GM11168 (cell line): ENCODE measurements around the gene APP.
"Not testable (repeated sequence)": the region's sequence is repeated elsewhere in the genome, so short reads cannot be mapped to it uniquely, and the experiment has no call there.

Experiments
- in situ Hi-C: fragments of 300-500 bp; cut with MboI; formaldehyde crosslinking; loops from one replicate; pipeline ENCODE4 v1.12.0; 2022; ENCODE audit warnings: low sequenced_read_pairs; ENCODE audit not compliant: unreplicated experiment

Gene APP

GRCh38 chr21:26165331-26165730 lies 5.2 kb downstream of the APP start:
- in situ Hi-C loops = no loop called here

- in situ Hi-C loops = no loop called here
These were observed 6.3 kb downstream of the APP start for GRCh38 chr21:26164311-26164710.

GRCh38 chr21:26162081-26162480 lies 8.5 kb downstream of the APP start:
- in situ Hi-C loops = no loop called here

- in situ Hi-C loops = no loop called here
These were observed 10.7 kb downstream of the APP start for GRCh38 chr21:26159869-26160268.

DNA sequence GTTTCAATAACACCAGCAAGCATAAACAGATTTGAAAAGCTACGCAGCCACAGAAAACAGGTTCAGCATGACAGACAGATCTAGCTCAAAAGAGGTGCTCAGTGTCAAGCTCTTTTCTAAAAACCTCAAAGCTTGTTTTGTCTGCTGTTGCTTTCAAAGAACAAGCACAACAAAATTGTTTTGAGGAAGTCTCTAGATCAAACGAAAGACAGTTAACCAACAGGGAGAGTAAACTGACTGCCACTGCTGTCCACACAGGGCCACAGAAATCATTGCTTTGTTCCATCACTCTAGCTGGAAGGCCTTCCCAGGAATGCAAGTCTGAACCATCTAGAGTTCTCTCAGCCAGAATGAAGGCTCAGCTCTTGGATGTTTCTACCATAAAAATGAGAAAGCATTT lies 12.8 kb downstream of the APP start:
- in situ Hi-C loops = no loop called here

DNA sequence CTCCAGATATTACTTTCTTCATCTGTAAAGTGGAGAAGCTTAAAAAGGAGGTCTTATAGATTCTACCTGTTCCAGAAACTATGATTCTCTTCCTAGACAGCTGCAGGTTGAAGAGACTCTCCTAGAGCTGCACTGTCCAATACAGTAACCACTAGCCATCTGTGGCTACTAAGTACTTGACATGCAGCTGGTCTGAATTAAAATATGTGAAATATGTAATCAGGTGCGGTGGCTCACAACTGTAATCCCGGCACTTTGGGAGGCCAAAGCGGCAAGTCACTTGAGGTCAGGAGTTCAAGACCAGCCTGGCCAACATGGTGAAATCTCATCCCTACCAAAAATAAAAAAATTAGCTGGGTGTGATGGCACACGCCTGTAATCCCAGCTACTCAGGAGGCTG lies 15.8 kb downstream of the APP start:
- in situ Hi-C loops = no loop called here

DNA sequence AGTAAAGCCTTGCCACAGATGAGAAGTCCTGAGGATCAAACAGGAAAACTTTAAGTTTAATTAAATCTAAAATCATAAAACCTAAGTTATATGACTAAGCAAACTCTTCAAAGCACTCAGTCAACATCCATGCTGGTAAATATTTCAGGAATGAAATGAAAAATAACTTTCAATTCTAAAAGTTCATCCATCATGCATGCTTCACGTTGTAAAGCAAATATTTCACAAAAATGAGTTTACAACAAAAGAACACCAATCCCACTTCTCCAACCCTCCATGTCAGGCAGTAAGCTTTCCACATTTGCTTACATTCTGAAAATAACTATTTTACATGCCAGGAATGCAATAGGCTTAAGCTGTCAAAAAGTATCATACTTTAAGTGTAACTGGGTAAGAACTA lies 16.8 kb downstream of the APP start:
- in situ Hi-C loops = no loop called here

DNA sequence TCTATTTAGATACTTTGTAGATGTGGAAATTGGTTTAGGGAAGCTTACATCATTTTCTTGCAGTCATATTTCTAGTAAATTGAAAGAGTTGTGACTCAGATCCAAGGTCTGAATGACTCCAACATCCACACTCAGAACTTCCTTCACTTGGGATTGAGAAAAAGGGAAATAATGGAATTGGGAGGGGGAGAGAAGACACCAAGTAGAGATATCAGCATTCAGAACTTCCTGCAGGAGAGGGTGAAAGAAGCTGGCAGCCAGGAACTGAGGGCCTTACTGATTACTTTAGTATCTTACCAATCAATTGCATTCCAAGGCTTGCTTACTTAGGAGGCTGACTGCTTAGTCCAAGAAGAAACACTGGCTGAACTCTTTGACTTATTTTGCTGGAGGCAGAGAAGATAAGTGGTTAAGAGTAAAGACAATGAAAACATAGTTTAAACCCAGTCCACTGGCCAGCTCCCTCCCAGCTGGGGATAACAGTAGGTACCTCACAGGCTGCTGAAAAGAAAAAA lies 21.7 kb downstream of the APP start:
- in situ Hi-C loops = no loop called here

GRCh38 chr21:26148071-26148839 lies 22.3 kb downstream of the APP start:
- in situ Hi-C loops = no loop called here

DNA sequence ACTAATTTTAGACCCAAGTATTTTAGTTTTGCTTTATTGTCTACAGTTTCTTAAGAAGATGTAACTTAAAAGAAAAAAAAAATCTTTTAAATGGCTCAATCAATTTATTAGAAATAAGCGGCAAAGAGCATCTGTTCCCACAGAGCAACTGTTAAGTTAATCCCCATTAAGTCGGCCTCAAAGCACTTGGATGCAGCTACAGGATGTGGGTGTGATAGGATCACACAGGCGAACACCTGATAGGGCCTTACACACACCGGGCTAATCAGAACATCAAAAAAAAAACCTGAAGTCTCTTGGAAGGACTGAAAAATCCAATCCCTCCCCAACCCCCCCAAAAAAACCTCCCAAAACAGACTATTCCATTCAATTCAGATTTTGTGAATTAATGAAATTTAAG lies 23.0 kb downstream of the APP start:
- in situ Hi-C loops = no loop called here

- in situ Hi-C loops = no loop called here
These were observed 23.9 kb downstream of the APP start for GRCh38 chr21:26146681-26147080.

- in situ Hi-C loops = no loop called here
These were observed 26.5 kb downstream of the APP start for GRCh38 chr21:26144031-26144430.

DNA sequence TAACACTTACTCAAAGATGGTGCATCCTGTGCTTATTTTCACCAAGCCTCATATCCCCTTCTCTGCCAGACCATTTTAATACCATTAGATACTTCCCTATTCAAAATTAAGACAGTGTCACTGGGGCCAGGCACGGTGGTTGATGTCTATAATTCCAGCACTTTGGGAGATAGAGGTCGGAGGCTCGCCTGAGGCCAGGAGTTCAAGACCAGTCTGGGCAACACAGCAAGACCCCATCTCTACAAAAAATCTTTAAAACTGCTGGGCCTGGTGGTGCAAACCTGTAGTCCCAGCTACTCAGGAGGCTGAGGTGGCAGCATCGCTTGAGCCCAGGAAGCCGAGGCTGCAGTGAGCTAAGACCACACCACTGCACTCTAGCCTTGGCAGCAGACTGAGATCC lies 28.2 kb downstream of the APP start:
- in situ Hi-C loops = no loop called here

GRCh38 chr21:26140926-26141325 lies 29.6 kb downstream of the APP start:
- in situ Hi-C loops = no loop called here

- in situ Hi-C loops = no loop called here
These were observed 30.4 kb downstream of the APP start for GRCh38 chr21:26140164-26140579.

- in situ Hi-C loops = no loop called here
These were observed 31.8 kb downstream of the APP start for GRCh38 chr21:26138615-26139257.

DNA sequence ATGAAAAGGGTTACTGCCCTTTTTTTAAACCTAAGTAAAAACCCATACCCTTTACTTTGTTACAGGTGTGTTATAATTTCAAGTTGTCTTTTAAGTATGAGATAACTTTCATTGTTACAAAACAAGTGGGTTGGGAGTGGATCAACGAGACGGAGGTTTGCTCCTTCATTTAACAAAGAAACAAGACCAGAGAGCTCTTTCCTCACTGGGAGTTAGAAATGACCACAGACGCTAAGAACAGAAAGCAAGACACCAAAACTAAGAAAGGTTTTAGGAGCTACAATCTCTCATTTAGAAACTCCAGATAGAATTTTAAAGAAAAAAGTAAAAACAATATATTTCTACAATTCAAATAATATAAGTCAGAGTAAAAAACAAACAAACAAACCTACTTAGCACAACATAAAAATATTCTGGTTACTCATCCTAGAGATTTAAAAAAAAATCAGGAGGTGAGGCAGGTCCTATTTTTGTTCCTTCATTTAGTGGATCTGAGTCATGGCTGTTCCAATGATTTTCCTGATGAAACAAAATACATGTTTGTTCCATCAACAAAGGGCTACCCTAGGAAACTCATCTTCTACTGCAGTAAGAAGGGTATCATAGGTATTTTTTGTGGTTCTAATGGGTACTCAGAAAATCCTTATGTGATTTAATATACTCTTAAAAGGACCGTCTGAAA lies 33.0 kb downstream of the APP start:
- in situ Hi-C loops = no loop called here

GRCh38 chr21:26136671-26137070 lies 33.9 kb downstream of the APP start:
- in situ Hi-C loops = no loop called here

DNA sequence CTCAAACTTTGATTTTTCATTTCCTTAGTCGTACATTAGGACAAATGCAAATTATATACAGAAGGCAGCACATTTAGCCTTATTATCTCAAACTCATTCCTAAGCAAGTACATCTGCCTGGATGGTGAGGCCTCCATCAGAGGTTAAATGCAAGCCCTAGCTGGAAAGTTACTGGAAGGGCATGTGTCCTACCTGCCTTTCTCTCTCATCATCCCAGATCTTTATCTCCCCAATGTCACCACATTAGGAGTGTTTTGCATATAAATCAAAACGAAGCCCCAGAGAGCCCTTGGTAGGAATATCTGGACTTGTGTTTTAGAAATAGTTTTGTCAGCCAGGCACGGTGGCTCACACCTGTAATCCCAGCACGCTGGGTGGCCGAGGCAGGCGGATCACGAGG lies 35.0 kb downstream of the APP start:
- in situ Hi-C loops = no loop called here

- in situ Hi-C loops = no loop called here
These were observed 39.0 kb downstream of the APP start for GRCh38 chr21:26131554-26131953.

DNA sequence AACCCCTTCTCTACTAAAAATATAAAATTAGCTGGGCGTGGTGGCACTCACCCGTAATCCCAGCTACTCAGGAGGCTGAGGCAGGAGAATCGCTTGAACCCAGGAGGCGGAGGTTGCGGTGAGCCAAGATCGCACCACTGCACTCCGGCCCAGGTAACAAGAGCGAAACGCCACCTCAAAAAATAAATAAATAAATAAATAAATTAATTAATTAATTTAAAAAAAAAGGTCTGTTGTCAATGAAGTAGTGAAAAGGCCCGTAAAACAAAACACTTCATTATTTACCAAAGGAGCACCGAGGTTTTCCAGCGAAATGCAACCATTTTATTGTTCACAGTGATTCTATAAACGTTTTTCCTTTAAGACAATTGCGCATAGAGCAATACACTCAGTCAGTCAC lies 39.5 kb downstream of the APP start:
- in situ Hi-C loops = not testable (repeated sequence)
